Spleen (tissue), 11 donors: Measurements from ENCODE around the gene YPEL4. TPM values are rescaled to one million over a fixed set of nuclear protein-coding genes. Genes with fewer than 3 reads are reported as not detected.

Experiments
- DNase-seq: peaks from one replicate; pipeline ENCODE4 v3.0.0-alpha.2; 2020
- H3K27ac ChIP-seq, 8 donors: fragments of 200-600 bp; sonication (generic) in 7 of 8; 1 replicate in 4 of 8; 2 replicates in 4 of 8; pipeline versions ENCODE4 v1.5.0 to v1.8.0; 2016 to 2021; ENCODE audit warnings: inconsistent platforms in 4 of 8, mild to moderate bottlenecking in 4 of 8, moderate library complexity in 1 of 8
- H3K27me3 ChIP-seq, 7 donors: fragments of 200-600 bp; sonication (generic) in 6 of 7; replicated peaks in 1 of 7; 1 replicate in 4 of 7; 2 replicates in 3 of 7; pipeline versions ENCODE4 v1.5.0 to v1.8.0; 2016 to 2021; ENCODE audit warnings: inconsistent platforms in 3 of 7, mild to moderate bottlenecking in 1 of 7
- H3K36me3 ChIP-seq, 6 donors: fragments of 200-600 bp; sonication (generic) in 5 of 6; 1 replicate in 4 of 6; 2 replicates in 2 of 6; pipeline versions ENCODE4 v1.5.0 to v1.8.0; 2016 to 2021; ENCODE audit warnings: inconsistent platforms in 2 of 6
- H3K4me1 ChIP-seq, 6 donors: fragments of 200-600 bp; sonication (generic) in 5 of 6; 1 replicate in 3 of 6; 2 replicates in 3 of 6; pipeline versions ENCODE4 v1.5.0 to v1.8.0; 2016 to 2021; ENCODE audit warnings: inconsistent platforms in 3 of 6
- H3K4me3 ChIP-seq, 8 donors: fragments of 200-600 bp; sonication (generic) in 7 of 8; 1 replicate in 4 of 8; 2 replicates in 4 of 8; pipeline versions ENCODE4 v1.5.0 to v1.8.0; 2016 to 2021; ENCODE audit warnings: inconsistent platforms in 4 of 8, mild to moderate bottlenecking in 4 of 8, moderate library complexity in 2 of 8
- H3K9me3 ChIP-seq, 8 donors: fragments of 200-600 bp; sonication (generic) in 7 of 8; 1 replicate in 4 of 8; 2 replicates in 4 of 8; pipeline versions ENCODE4 v1.5.0 to v1.8.0; 2016 to 2021; ENCODE audit warnings: inconsistent platforms in 4 of 8
- CTCF ChIP-seq, 11 experiments: fragments of 200-600 bp in 7 of 11; fragments of 450-650 bp in 4 of 11; sonication (generic) in 4 of 11; IDR thresholded peaks in 8 of 11; conservative IDR thresholded peaks in 3 of 11; 1 replicate in 7 of 11; 2 replicates in 4 of 11; pipeline versions ENCODE4 v1.4.0 to v1.8.0; 2016 to 2021; ENCODE audit warnings: antibody characterized with exemption in 11 of 11, inconsistent platforms in 4 of 11, mild to moderate bottlenecking in 1 of 11
- POLR2A ChIP-seq, 3 donors: fragments of 450-650 bp; IDR thresholded peaks; one replicate each; pipeline ENCODE4 v1.5.1; 2017; ENCODE audit warnings: antibody characterized with exemption in 3 of 3, mild to moderate bottlenecking in 1 of 3
- POLR2AphosphoS5 ChIP-seq, 3 donors: sonication (generic); formaldehyde crosslinking; IDR thresholded peaks; one replicate each; pipeline ENCODE4 v1.5.1; 2017; ENCODE audit warnings: antibody characterized with exemption in 3 of 3
- whole genome bisulfite sequencing, 5 donors: extraction: QIAGEN DNeasy Blood & Tissue Kit in 3 of 5; methylation state at CpG; one replicate each; pipeline versions ENCODE4 v1.1.5 to v1.1.7; 2013 to 2018; 5-methylcytosine and 5-hydroxymethylcytosine counted together
- intact Hi-C: fragments of 100-400 bp; cut with DNase I; formaldehyde crosslinking; loops from one replicate; pipeline ENCODE4 v1.15.0; 2023; ENCODE audit warnings: low total_unique reads
- polyA plus RNA-seq, 3 donors: library from polyadenylated mRNA; stranded (reverse); fragments of 200-250 nt; gene quantifications; one replicate each; pipeline ENCODE4 v1.2.1, GENCODE V29; 2013
- total RNA-seq, 7 donors: library from RNA; depleted of rRNA in 3 of 7; stranded (reverse); fragments of >200 nt in 3 of 7; fragmentation: NEBNext Ultra II Directional in 4 of 7; extraction: Animal tissue kit (Norgen Biotek cat#: 25700) in 4 of 7; gene quantifications; one replicate each; pipeline versions ENCODE4 v1.1.0 to v1.2.1, GENCODE V29; 2016 to 2021
- donor health status: healthy with polysubstance abuse.
- donor health status: DM: no; HTN: no; CAD: no; lungs with moderate emphysema.
- donor health status: DM: no; HTN: no; CAD: no.
- donor health status: Bipolar disorder and iron deficiency.
- donor health status: healthy.
- donor health status: DM: no; HTN: no; CAD: no.
- donor health status: DM: yes; HTN: yes; CAD: no.

YPEL4 gene
- total and polyA plus RNA-seq, 10 donors: 0.63 to 8.3 (median 1.9) TPM

GRCh38 chr11:57658023-57658361 is 8.3 kb upstream of the YPEL4 start:
- intact Hi-C loops: loop anchor here (5.0 kb wide), 1 partner anchor 96 kb away; no protein-coding TSS in a partner anchor
- Histone ChIP-seq H3K27me3 (no peaks in the 10 kb centered on the region), H3K9me3 (no peaks in the 10 kb centered on the region), H3K4me1 (peaks cover 11 to 69% (median 29%) of the 10 kb centered on the region in 6 donors), H3K4me3 (peak overlapping the region; percentile 54 to 85 (median 70)), H3K36me3 (peaks cover 11 to 41% (median 36%) of the 10 kb centered on the region in 6 donors), H3K27ac (peak overlapping the region; percentile 61 to 94 (median 90))
- WGBS, 5 donors: 0 to 1% (median 0%) methylated on average over 8 of the region's 8 CpGs
- no peak for DNase-seq
- no peak for TF ChIP-seq CTCF (IDR thresholded peaks at IDR 0.05 in 8 of 11, conservative IDR thresholded peaks at IDR 0.05 in 3 of 11)

GRCh38 chr11:57657194-57658022 is 7.7 kb upstream of the YPEL4 start, which contains the start of gene CLP1:
CLP1 (plus strand) TSS chr11:57657762; CDS start chr11:57659477, 1,715 bp downstream.
- peak within 1 kb of the TSS; percentile 54 to 85 (median 70) for H3K4me3 ChIP-seq
- intact Hi-C loops: loop anchor here (5.0 kb wide), 1 partner anchor 95 kb away; no protein-coding TSS in a partner anchor
- peak within 1 kb of the TSS; percentile 77 to 94 (median 90) for H3K27ac ChIP-seq
- no peaks in the 10 kb centered on the region for H3K27me3 ChIP-seq
- WGBS, 5 donors: 0 to 1% (median 0%) methylated on average over 16 to 45 of the region's 45 CpGs
- H3K36me3 ChIP-seq: peaks cover 11 to 36% (median 30%) of the 10 kb centered on the region in 6 donors
- peak; percentile 99 for DNase-seq
- no peaks in the 10 kb centered on the region for H3K9me3 ChIP-seq
- H3K4me1 ChIP-seq: peaks cover 11 to 69% (median 31%) of the 10 kb centered on the region in 6 donors
- peak in 5 of 11 experiments; percentile 14 to 59 (median 32) for TF ChIP-seq CTCF (IDR thresholded peaks at IDR 0.05 in 8 of 11, conservative IDR thresholded peaks at IDR 0.05 in 3 of 11)
- TF ChIP-seq POLR2A (IDR thresholded peaks at IDR 0.05): peak in 1 of 3 donors; percentile 55
- peak; percentile 93 to 96 (median 95) for TF ChIP-seq POLR2AphosphoS5 (IDR thresholded peaks at IDR 0.05)

GRCh38 chr11:57656885-57657193 is 7.1 kb upstream of the YPEL4 start:
- H3K27ac ChIP-seq: peak overlapping the region; percentile 77 to 94 (median 90)
- TF ChIP-seq POLR2AphosphoS5 (IDR thresholded peaks at IDR 0.05): no peak
- TF ChIP-seq CTCF (IDR thresholded peaks at IDR 0.05 in 8 of 11, conservative IDR thresholded peaks at IDR 0.05 in 3 of 11): no peak
- TF ChIP-seq POLR2A (IDR thresholded peaks at IDR 0.05): no peak
- 21 to 28% (median 26%) methylated on average over 5 of the region's 5 CpGs for WGBS, 5 donors

GRCh38 chr11:57653163-57653562 is 3.5 kb upstream of the YPEL4 start:
- no peak for TF ChIP-seq POLR2A (IDR thresholded peaks at IDR 0.05)
- TF ChIP-seq CTCF (IDR thresholded peaks at IDR 0.05 in 8 of 11, conservative IDR thresholded peaks at IDR 0.05 in 3 of 11): no peak
- no peak for TF ChIP-seq POLR2AphosphoS5 (IDR thresholded peaks at IDR 0.05)
- intact Hi-C loops: no loop called here

More at GRCh38 chr11:57656885-57657193, 7.1 kb upstream of the YPEL4 start:
- intact Hi-C loops: loop anchor here (5.0 kb wide), 1 partner anchor 95 kb away; no protein-coding TSS in a partner anchor
- peaks cover 7 to 30% (median 25%) of the 10 kb centered on the region in 6 donors for H3K36me3 ChIP-seq
- H3K4me3 ChIP-seq: peak overlapping the region; percentile 54 to 85 (median 70)
- H3K9me3 ChIP-seq: no peaks in the 10 kb centered on the region
- no peak for DNase-seq
- H3K27me3 ChIP-seq: no peaks in the 10 kb centered on the region
- peaks cover 11 to 69% (median 33%) of the 10 kb centered on the region in 6 donors for H3K4me1 ChIP-seq

More at GRCh38 chr11:57653163-57653562, 3.5 kb upstream of the YPEL4 start:
- H3K4me1 ChIP-seq: peaks cover 12 to 56% (median 30%) of the 10 kb centered on the region in 6 donors
- H3K9me3 ChIP-seq: no peaks in the 10 kb centered on the region
- peaks cover 0 to 26% (median 13%) of the 10 kb centered on the region in 7 donors for H3K27me3 ChIP-seq
- 27 to 53% (median 46%) methylated on average over 3 of the region's 3 CpGs for WGBS, 5 donors
- no peaks in the 10 kb centered on the region for H3K36me3 ChIP-seq
- H3K27ac ChIP-seq: peak overlapping the region in 2 of 8 donors; percentile 56 to 68
- DNase-seq: no peak
- H3K4me3 ChIP-seq: no peak overlapping the region
